ENCODE data around the gene NUDT14.

DNA sequence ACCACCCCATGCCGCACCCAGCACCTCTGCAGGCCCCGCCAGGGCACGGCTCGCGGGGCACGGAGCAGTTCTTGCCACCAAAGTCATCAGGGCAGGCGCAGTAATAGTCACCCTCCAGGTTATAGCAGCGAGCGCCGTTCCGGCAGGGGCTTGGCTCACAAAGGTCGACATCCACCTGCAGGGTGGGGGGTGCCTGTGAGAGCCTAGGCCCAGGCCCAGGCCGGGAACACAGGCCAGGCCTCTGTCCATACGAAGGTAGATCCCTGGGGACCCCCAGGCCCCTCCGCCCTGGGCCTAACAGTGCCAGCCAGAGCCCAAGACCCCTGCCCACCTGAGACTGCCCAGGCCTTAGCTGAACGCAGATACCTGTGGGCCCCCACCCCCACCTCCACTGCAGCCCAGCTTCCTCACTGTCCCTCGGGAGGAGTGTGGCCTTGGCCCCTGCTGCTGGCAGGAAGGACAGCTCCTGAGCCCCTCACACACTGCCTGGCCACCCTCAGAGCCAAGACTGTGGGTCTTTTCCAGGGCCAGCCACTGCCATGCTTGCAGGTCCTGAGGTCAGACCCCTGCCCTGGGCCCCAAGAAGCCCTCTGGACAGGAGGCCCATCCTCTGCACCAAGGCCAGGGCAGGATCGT lies 31.8 kb downstream of the NUDT14 start:
- TF ChIP-seq, protein P1, sequence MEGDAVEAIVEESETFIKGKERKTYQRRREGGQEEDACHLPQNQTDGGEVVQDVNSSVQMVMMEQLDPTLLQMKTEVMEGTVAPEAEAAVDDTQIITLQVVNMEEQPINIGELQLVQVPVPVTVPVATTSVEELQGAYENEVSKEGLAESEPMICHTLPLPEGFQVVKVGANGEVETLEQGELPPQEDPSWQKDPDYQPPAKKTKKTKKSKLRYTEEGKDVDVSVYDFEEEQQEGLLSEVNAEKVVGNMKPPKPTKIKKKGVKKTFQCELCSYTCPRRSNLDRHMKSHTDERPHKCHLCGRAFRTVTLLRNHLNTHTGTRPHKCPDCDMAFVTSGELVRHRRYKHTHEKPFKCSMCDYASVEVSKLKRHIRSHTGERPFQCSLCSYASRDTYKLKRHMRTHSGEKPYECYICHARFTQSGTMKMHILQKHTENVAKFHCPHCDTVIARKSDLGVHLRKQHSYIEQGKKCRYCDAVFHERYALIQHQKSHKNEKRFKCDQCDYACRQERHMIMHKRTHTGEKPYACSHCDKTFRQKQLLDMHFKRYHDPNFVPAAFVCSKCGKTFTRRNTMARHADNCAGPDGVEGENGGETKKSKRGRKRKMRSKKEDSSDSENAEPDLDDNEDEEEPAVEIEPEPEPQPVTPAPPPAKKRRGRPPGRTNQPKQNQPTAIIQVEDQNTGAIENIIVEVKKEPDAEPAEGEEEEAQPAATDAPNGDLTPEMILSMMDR (IDR thresholded peaks at IDR 0.05; ENCODE audit: low read depth, low read length) = no peak
- TF ChIP-seq EZH2phosphoT487 (IDR thresholded peaks at IDR 0.05; ENCODE audit: low read depth) = no peak

Measured in OCI-LY3 (cell line).